Measurements from ENCODE around the gene DAPK2. TPM values are rescaled to one million over a fixed set of nuclear protein-coding genes. Genes with fewer than 3 reads are reported as not detected.
A peak's percentile ranks its signal among the peaks of the same experiment; 100 is the strongest.

DAPK2 gene
- total and polyA plus RNA-seq, 2 of the 13 experiments (the other 11 are each of a cell fraction or from before 2014, with no cell fraction given): 0.33 to 0.63 TPM

GRCh38 chr15:63896336-63897115 is 149.8 kb downstream of the DAPK2 start (continued):
- no peak for TF ChIP-seq ZBTB39 (CRISPR knock-in tag; IDR thresholded peaks at IDR 0.05)
- no peak for TF ChIP-seq FOXK1 (CRISPR knock-in tag; IDR thresholded peaks at IDR 0.05; ENCODE audit: borderline replicate concordance, low read depth)
- peak; percentile 39; the same call in 1 of the 2 replicates for TF ChIP-seq NR2F6 (IDR thresholded peaks at IDR 0.05)
- peak; percentile 24; the same call in 1 of the 2 replicates for TF ChIP-seq NR2F6 (CRISPR knock-in tag; IDR thresholded peaks at IDR 0.05)
- no peak for TF ChIP-seq DNMT1 (CRISPR knock-in tag; IDR thresholded peaks at IDR 0.05)
- TF ChIP-seq ZNF556 (CRISPR knock-in tag; IDR thresholded peaks at IDR 0.05; ENCODE audit: borderline replicate concordance): no peak

DNA sequence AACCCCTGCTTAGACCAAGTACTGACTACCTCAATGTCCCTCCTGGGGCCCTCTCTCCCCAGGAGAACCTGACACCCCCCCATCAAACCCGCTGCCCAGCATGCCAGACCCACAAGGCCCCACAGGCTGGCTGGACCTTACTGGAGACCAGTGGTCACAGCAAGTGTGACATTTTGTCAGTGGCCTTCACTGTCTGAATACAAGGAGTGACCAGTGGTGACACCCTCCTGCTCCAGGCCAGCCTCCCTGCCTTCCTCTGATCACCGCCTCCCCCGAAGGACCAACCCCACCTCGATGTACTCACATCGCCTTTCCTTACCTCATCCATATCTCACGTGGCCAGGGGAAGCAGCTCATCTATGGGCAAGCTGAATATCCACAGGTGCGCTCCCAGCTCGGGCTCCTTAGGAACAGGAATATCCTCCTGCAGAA is 150.5 kb downstream of the DAPK2 start:
- CTCF ChIA-PET (ENCODE audit: low intra/inter-chr PET ratio, low total read pairs): no interaction called here
- H3K9ac ChIP-seq (ENCODE audit: insufficient read depth, low read depth, low read length): no peak overlapping the region
- no peak overlapping the region for H3K4me3 ChIP-seq (replicated peaks in 1 of 3; ENCODE audit: insufficient read depth in 1 of 3, low read depth in 2 of 3, low read length in 3 of 3)
- no peak overlapping the region for H3K4me2 ChIP-seq (ENCODE audit: low read depth, low read length)
- ATAC-seq (no peak), FAIRE-seq (no peak), DNase-seq (ENCODE audit: low spot score) (no peak)
- H3K27me3 ChIP-seq (ENCODE audit: control insufficient read depth in 1 of 2, insufficient read depth in 2 of 2, low read length in 2 of 2): peaks cover 0 to 3% of the 10 kb centered on the region in 2 experiments; a peak in 1 of 5 replicates
- H2AFZ ChIP-seq (ENCODE audit: low read length): no peak overlapping the region
- intact Hi-C loops (cut with micrococcal nuclease; ENCODE audit: unreplicated experiment) (no loop called here), in situ Hi-C loops (cut with HindIII; ENCODE audit: extremely low pct_ligation_motif_present, low pct_unique_long_range_greater_than_20kb) (no loop called here)
- peaks cover 22% of the 10 kb centered on the region for H3K4me1 ChIP-seq (ENCODE audit: insufficient read depth, low read length)
- no peaks in the 10 kb centered on the region for H4K20me1 ChIP-seq (ENCODE audit: insufficient read depth, low read length)
- no peaks in the 10 kb centered on the region for H3K36me3 ChIP-seq (replicated peaks in 1 of 2; ENCODE audit: control insufficient read depth in 1 of 2, insufficient read depth in 2 of 2, low read length in 2 of 2)
- POLR2A ChIA-PET: no interaction called here
- H3K9me3 ChIP-seq (ENCODE audit: low read length): no peaks in the 10 kb centered on the region
- no peak overlapping the region for H3K27ac ChIP-seq (ENCODE audit: extremely low read length, insufficient read depth, low read length)
- BruUV-seq (replicated peaks): no TSS peak
- H3K79me2 ChIP-seq (ENCODE audit: insufficient read depth, low read length): no peaks in the 10 kb centered on the region
- WGBS (ENCODE audit: low lambda C conversion rate): 54% methylated on average over 8 of the region's 8 CpGs
- TF ChIP-seq, protein P1, sequence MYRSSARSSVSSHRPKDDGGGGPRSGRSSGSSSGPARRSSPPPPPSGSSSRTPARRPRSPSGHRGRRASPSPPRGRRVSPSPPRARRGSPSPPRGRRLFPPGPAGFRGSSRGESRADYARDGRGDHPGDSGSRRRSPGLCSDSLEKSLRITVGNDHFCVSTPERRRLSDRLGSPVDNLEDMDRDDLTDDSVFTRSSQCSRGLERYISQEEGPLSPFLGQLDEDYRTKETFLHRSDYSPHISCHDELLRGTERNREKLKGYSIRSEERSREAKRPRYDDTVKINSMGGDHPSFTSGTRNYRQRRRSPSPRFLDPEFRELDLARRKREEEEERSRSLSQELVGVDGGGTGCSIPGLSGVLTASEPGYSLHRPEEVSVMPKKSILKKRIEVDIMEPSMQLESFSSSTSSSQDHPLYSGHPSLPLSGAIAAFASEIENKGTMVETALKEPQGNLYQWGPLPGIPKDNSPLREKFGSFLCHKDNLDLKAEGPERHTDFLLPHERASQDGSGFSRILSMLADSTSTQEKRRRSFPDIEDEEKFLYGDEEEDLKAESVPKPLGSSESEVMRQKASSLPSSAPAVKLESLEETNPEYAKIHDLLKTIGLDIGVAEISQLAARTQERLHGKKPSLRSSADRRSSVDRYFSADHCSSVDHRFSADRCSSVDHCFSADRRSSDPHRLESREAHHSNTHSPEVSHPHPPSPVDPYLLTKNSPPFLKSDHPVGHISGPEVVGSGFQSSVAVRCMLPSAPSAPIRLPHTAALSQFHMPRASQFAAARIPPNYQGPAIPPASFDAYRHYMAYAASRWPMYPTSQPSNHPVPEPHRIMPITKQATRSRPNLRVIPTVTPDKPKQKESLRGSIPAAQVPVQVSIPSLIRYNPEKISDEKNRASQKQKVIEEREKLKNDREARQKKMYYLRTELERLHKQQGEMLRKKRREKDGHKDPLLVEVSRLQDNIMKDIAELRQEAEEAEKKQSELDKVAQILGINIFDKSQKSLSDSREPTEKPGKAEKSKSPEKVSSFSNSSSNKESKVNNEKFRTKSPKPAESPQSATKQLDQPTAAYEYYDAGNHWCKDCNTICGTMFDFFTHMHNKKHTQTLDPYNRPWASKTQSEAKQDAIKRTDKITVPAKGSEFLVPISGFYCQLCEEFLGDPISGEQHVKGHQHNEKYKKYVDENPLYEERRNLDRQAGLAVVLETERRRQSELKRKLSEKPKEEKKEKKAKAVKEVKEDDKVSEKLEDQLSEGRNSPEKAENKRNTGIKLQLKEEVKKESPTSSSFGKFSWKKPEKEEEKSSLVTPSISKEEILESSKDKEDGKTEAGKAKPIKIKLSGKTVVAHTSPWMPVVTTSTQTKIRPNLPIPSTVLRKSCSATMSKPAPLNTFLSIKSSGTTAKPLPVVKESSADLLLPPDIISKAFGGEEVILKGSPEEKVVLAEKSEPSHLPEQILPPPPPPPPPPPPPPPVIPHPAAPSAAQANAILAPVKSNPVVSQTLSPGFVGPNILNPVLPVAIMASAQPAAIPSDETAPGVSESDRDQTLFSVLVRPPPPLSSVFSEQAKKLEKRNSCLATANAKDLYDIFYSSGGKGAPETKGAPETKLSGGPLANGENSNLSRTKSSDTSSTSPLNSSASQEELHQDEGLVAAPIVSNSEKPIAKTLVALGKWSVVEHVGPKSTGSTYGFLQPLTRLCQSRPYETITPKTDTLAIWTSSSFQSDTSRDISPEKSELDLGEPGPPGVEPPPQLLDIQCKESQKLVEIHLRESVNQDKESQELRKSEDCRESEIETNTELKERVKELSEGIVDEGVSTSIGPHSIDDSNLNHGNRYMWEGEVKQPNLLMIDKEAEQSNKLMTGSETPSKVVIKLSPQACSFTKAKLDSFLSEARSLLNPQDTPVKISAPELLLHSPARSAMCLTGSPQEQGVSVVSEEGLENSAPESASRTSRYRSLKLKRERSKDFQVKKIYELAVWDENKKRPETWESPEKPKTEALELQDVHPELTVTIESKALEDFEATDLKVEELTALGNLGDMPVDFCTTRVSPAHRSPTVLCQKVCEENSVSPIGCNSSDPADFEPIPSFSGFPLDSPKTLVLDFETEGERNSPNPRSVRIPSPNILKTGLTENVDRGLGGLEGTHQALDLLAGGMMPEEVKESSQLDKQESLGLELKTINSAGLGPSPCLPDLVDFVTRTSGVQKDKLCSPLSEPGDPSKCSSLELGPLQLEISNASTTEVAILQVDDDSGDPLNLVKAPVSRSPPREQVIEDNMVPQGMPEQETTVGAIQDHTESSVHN (CRISPR knock-in tag; IDR thresholded peaks at IDR 0.05): no peak
- TF ChIP-seq ZNF564 (CRISPR knock-in tag; IDR thresholded peaks at IDR 0.05) (no peak), ZNF773 (CRISPR knock-in tag; IDR thresholded peaks at IDR 0.05; ENCODE audit: borderline replicate concordance) (no peak), GABPB1 (CRISPR knock-in tag; IDR thresholded peaks at IDR 0.05) (no peak), ZNF225 (CRISPR knock-in tag; IDR thresholded peaks at IDR 0.05) (no peak), ATF4 (CRISPR knock-in tag; IDR thresholded peaks at IDR 0.05) (no peak)

Data from HepG2 (cell line).